GM19452 (cell line): ENCODE data around the gene UCKL1.

Source experiments
- ATAC-seq: cut with Tn5 transposase; IDR thresholded peaks from one replicate; pipeline ENCODE4 v1.9.1; 2021; ENCODE audit not compliant: unreplicated experiment

UCKL1 gene

GRCh38 chr20:63892402-63892801 is 63.8 kb downstream of the UCKL1 start:
- no peak for ATAC-seq

DNA sequence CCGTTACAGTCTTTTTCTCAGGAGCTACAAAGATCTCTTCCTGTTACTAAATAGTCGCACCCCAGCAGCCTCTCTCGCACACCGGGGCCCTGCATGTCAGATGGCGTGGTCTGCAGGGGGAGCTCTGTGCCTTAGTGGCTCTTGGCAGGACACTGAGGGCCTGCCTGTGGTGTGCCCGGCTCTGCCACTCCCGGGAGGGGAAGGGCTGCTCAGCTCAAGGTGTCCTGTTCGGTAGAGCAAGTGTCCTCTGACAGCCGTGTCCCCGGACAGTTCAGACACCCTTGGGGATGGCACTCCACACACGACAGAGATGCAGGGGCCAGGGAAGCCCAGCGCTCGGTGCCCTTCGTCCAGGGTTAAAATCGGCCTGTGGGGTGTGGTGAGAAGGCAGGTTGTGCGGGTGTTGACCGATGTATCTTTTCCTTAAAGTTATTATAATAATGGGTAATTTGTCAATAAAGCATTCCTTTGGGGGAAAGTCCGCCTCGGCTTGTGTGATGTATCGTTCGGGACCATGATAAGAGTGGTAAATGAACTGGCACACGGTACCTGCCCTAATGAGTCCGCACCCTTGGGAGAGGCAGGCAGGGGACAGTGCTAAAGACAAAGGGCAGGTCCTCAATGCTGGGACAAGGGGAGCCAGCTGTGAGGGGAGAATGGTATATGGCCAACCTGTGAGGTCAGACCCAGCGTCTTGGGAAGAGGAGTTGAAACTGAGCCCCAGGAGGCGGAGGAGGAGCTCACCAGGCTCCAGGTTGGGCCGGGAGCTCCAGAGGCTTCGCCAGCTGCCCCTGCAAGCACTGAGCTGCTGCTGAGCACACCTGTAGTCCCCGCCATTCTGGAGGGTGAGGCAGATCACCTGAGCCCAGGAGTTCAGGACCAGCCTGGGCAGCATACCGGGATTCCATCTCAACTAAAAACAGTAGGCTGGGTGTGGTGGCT is 64.9 kb downstream of the UCKL1 start:
- ATAC-seq = no peak

GRCh38 chr20:63890616-63891015 is 65.6 kb downstream of the UCKL1 start:
- no peak for ATAC-seq

DNA sequence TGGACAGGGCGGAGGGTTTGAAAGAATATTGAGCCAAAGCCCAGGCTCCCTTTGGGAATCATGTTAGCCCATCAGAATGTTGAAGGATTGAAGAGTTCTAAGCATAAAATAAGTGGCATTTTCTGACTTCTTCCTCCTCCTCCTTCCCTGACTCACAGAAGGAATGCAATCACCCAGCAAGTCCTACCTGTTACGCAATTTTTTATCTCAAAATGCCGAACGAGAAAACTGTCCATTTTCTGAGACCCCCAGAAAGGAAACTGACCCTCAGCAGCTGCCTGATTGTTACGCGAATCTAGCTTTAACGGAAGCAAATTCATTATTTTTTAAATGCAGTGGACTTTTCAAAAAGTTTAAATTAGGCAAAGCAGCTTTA is 66.0 kb downstream of the UCKL1 start:
- no peak for ATAC-seq
